GM12892 (cell line): ENCODE results near the gene TTC24.
"Not testable (repeated sequence)": the region's sequence is repeated elsewhere in the genome, so short reads cannot be mapped to it uniquely, and the experiment has no call there.

Experiments used
- DNase-seq: peaks from one replicate; pipeline ENCODE4 v3.0.0; 2011; ENCODE audit not compliant: insufficient read length
- FAIRE-seq: peaks from 2 replicates; lab custom pipeline; 2011; peaks lifted over from hg19 to GRCh38; lab: Jason Lieb, UNC
- POLR2A ChIP-seq: IDR thresholded peaks from 2 replicates; pipeline ENCODE4 v1.6.1; 2011; ENCODE audit warnings: low read depth, low read length, control low read depth
- POLR2AphosphoS5 ChIP-seq: IDR thresholded peaks from 2 replicates; pipeline ENCODE4 v1.6.1; 2011; ENCODE audit warnings: low read depth, low read length, control low read depth
- TAF1 ChIP-seq: IDR thresholded peaks from 2 replicates; pipeline ENCODE4 v1.6.1; 2011; ENCODE audit warnings: low read depth, mild to moderate bottlenecking, control low read depth, low read length, borderline replicate concordance

TTC24 gene

GRCh38 chr1:156600733-156601121 is 21.2 kb downstream of the TTC24 start:
- DNase-seq = no peak
- no peak for TF ChIP-seq TAF1
- no peak for TF ChIP-seq POLR2A
- TF ChIP-seq POLR2AphosphoS5 = no peak
- no peak for FAIRE-seq

- TF ChIP-seq POLR2AphosphoS5 (peak; percentile 88), POLR2A (peak; percentile 95), TAF1 (peak; percentile 91)
- DNase-seq (no peak), FAIRE-seq (peak; percentile 85)
Measured at GRCh38 chr1:156601122-156601830, 21.8 kb downstream of the TTC24 start, which contains the start of gene GPATCH4. GPATCH4 (minus strand) TSS chr1:156601479.

- no peak for FAIRE-seq
- no peak for DNase-seq
- no peak for TF ChIP-seq POLR2AphosphoS5
- TF ChIP-seq POLR2A = no peak
- no peak for TF ChIP-seq TAF1
Measured at GRCh38 chr1:156601892-156602291, 22.4 kb downstream of the TTC24 start.

GRCh38 chr1:156602557-156602993 is 23.1 kb downstream of the TTC24 start:
- TF ChIP-seq POLR2AphosphoS5 (no peak), POLR2A (no peak), TAF1 (no peak)
- no peak for DNase-seq
- no peak for FAIRE-seq

- FAIRE-seq = not testable (repeated sequence)
Measured at GRCh38 chr1:156607344-156607743, 27.8 kb downstream of the TTC24 start.

GRCh38 chr1:156608036-156608674 is 28.6 kb downstream of the TTC24 start:
- no peak for DNase-seq
- peak; percentile 95 for FAIRE-seq
- no peak for TF ChIP-seq POLR2AphosphoS5
- TF ChIP-seq POLR2A = no peak
- no peak for TF ChIP-seq TAF1

More at GRCh38 chr1:156607344-156607743, 27.8 kb downstream of the TTC24 start:
- not testable (repeated sequence) for DNase-seq

GRCh38 chr1:156608981-156609380 is 29.5 kb downstream of the TTC24 start:
- FAIRE-seq (peak; percentile 63), DNase-seq (no peak)
- TF ChIP-seq TAF1 = no peak
- no peak for TF ChIP-seq POLR2AphosphoS5
- TF ChIP-seq POLR2A = no peak

GRCh38 chr1:156610072-156610471 is 30.5 kb downstream of the TTC24 start:
- not testable (repeated sequence) for DNase-seq, FAIRE-seq

GRCh38 chr1:156612666-156613065 is 33.1 kb downstream of the TTC24 start:
- no peak for FAIRE-seq
- no peak for TF ChIP-seq POLR2A
- TF ChIP-seq TAF1 = no peak
- TF ChIP-seq POLR2AphosphoS5 = no peak
- no peak for DNase-seq

GRCh38 chr1:156615946-156616345 is 36.4 kb downstream of the TTC24 start:
- DNase-seq (no peak), FAIRE-seq (no peak)
- no peak for TF ChIP-seq TAF1
- no peak for TF ChIP-seq POLR2A
- TF ChIP-seq POLR2AphosphoS5 = no peak

GRCh38 chr1:156616463-156616862 is 36.9 kb downstream of the TTC24 start:
- no peak for DNase-seq
- FAIRE-seq = no peak
- no peak for TF ChIP-seq POLR2AphosphoS5
- TF ChIP-seq POLR2A = no peak
- TF ChIP-seq TAF1 = no peak
